ENCODE measurements around the gene RTL1.

Gene RTL1

DNA sequence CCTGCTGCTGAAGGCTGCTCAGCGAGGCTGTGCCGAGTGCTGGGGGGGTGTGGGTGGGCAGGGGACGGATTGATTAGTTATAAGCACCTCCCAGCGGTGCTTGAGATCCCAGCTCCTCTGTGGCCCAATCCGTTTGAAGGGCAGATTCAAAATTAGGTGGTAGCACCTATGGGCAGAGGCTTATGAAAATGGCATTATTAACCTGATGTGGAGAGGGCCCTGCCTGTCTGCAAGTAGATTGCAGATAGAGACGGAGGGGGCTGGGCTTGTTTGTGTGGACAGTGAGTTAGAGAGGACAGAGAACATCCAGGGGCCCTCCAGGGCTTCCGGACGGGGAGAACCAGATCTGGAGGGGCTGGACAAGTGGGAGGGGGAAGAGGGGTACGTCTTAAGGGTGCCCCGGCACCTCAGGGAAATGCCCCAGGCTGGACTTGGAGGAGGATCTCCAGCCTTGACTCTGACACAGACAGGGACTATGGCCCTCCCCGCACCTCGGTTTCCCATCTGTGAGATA lies at the start of gene RTL1:
Gene RTL1, minus strand, starts transcription at position 51 of the 514 bp plus-strand sequence. CDS start 18,934 bp downstream, outside the sequence.
- no peak for DNase-seq

DNA sequence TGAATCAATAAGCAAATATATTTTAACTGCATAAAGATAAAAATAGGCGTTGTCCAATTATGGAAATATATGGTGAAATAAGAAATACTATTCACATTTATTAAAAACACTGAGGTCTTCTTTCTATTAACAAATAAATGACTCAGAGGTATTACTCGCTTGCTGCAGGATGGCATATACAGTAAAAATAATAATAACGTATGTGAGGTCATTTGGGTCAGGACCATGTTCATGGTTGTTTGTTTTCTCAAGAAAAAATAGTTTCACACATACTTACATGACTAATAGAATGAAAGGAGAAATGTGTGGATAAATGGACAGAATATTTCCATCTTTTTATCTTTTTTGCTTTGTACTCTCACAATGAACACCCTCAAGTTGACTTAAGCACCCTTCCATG lies 46.5 kb upstream of the RTL1 start:
- DNase-seq, result no peak

DNA sequence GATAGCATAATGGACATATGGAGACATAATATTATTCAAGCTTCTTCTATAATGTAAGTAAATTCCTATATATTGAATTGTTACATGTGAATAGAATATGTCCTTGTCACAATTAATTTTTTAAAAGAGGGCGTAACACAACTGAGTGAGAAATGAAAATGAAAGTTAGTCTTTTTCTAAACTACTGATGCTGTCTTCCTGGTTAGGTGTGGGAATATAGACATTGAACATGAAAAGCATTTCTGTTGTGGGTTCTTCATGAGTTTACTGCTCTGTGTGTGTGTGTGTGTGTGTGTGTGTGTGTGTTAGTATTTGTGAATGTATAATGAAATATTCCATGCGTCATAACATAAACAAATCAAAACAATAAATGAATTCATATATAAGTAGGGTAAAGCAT lies 40.5 kb upstream of the RTL1 start:
- no peak for DNase-seq

DNA sequence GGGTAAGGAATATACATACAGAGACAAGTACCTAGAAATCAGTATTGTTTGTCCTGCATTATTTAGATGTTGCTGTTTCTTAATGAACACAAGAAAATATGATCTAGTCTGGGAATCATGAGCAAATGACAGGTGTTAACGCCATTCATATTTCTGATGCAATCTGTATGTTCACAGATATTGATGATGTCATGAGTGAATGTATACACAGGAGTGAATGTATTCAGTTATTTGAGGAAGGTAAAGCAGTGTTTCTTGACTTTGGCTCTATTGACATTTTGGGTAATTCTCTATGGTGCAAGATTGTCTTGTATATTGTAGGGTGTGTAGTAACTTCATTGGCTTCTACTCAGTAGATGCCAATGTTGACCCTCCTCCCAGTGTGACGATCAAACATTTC lies 26.7 kb upstream of the RTL1 start:
- no peak for DNase-seq

DNA sequence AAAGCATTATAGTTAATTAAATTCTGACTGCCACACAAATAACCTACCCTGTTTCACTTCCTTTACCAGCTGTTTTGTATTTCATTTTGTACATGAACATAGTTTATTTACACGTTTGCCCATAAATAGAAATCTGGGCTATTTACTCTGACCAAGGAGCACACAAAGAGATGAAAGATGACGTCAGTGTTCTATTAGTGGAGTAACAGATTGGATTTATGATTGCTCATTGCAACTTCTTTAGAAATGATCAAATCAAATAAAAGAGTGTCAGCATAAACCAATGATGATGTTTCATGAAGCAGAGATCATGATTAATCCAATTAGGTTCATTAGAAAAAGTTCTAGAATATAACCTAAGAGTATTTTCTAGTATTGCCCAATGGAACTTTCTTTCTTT lies 12.0 kb upstream of the RTL1 start:
- DNase-seq, result no peak

DNA sequence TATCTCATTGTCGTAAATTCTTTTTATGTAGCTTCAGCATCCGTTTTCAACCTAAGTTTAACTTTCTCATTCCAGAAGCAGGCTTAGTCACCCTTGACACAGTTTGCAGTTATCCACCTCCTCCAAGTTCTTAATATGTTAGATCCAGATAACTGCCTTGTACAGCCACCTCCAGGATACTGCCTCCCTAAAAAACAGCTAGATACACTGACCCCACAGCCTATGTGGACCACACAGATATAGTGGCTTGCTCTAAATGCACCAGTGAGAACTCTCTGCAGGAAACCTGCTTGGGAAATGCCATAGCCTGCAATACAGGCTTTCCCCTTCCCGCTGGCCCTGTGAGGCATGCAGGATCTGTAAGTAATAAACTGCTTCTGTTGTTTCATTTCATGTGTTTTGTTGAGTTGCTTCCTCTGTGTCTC lies 11.1 kb upstream of the RTL1 start:
- DNase-seq, result no peak

DNA sequence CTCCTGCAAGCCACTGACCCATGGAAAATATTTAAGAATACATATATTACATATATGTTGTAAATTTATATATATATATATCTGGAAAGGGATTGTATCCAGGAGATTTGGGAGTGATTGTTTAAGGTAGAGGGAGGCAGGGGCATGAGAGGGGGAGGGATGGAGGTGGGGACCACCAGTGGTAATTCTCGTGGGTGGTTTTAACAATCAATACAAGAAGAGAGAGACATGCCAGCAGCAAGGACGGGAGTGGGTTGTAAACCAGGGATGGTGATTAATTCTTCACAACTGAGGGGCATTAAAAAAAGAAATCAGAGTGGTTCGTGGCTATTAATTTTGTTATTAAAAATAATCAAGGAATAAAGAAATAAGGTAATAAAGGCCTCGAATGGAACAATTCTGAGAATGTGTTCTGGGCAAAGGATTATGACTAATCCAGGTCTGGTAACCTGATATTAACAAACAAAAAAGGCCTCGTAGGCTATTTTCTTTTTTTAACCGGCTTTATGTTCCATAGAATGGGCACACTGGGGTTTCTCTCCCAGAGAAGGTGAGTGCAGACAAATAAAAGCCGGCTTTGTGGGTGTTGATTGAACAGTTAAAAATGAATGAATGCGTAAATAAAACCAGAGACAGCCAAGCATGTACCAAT lies 8.3 kb upstream of the RTL1 start:
- no peak for DNase-seq

DNA sequence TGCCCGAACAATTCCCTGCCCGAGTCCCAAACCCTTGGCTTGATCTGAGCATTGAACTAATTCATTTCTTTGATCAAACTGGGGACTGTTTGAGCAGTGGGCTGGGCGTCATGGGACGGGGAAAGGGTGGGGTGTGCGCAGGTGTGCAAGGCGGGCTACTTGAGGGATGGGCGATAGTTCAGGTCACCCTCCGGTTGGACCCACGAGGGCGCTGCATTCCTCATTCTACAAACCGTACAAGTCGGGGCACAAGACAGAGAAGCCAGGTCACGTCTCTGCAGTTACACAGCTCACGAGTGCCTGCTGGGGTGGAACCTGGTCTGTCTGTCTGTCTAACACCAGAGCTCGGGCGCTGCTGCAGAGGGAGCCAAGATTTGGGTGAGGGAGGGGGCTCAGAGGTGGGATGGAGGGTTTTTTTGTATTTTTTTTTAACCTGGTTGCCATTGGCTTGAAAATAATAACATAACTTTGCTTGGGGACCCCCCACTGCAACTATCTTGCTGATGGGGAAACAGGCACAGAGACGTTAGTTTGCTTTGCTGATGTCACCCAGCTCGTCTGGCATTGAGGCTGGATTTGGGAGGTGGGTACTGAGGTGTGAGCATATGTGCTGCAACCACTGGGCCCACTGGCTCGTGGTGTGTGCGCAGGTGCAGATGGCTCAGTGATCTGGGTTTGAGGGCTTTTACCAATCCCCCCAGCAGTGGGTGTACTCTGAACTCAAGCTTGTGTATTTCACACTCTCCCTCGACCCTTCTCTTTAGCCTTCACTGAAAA lies 7.6 kb upstream of the RTL1 start:
- DNase-seq, result no peak

DNA sequence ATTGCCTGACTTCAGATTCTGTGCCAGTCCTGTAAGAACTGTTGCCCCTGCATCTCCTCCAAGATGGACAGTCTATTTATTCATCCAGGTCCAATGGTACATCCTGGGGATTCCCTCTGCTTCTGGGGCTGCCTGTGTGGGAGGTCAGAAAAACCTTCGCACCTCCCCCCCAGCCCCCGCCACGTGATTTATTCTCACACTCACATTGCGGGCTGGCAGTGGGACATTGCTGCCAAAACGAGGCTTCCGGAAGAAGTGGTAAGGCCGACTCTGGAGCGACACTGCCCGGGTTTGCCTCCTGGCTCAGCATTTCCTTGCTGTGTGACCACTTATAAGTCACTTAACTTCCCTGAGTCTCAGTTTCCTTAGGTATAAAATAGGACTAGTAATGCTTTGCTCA lies 5.9 kb upstream of the RTL1 start:
- no peak for DNase-seq

DNA sequence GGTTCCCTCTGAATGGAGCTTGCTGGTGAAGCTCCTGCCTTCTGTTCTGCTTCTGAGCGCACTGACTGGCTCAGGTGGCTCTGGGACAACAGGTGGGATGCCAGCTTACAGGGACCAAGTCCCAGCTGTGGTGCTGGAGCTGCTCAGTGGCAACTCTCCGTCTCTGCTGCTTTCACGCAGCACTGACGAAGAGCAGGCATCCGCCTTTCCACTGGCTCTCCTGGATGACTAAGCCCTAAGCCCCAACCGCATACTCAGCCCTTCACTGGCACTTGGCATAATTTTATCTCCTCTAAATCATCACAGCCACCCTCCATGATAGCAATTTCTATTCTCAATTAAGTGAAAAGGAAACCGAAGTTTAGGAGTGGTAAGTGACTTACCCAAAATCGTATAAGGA lies 3.7 kb upstream of the RTL1 start:
- no peak for DNase-seq

DNA sequence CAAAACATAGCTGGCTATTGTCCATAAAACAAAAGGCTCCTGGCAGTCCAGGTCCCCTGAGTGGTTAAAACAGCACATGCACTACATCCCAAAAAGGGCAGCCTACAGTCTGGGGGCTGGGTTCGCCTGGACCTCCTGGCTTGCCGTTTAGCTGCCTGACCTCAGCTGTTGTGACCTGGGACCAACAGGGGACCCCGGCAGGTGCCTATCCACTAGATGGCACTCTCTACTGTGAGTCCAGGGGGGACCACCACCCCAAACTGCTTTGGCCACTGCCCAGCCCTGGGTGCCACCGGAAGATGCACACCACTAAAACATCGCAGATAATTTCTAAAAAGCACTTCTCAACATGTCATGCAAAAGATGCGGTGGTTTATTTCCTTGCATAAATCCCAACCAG lies 2.9 kb upstream of the RTL1 start:
- no peak for DNase-seq

DNA sequence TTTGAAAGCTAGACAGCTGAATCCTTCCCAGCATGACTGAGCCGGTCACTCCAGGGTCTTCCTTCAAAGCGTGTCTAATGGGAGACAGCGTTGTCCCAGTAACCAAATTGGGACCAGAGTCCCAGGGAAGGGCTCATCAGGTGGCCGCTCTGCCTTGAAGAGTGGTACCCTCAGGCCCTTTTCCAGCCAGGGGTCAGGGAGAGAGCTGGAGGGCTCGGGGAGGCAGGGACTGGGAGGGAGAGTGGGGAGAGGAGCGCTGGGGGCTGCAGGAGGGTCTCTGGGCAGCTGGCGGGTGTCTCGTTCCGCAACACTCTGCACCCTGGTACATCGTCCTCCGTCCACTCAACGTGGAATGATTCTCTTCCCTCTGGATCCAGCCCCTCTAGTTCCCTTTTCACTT lies 1.6 kb upstream of the RTL1 start:
- no peak for DNase-seq

DNA sequence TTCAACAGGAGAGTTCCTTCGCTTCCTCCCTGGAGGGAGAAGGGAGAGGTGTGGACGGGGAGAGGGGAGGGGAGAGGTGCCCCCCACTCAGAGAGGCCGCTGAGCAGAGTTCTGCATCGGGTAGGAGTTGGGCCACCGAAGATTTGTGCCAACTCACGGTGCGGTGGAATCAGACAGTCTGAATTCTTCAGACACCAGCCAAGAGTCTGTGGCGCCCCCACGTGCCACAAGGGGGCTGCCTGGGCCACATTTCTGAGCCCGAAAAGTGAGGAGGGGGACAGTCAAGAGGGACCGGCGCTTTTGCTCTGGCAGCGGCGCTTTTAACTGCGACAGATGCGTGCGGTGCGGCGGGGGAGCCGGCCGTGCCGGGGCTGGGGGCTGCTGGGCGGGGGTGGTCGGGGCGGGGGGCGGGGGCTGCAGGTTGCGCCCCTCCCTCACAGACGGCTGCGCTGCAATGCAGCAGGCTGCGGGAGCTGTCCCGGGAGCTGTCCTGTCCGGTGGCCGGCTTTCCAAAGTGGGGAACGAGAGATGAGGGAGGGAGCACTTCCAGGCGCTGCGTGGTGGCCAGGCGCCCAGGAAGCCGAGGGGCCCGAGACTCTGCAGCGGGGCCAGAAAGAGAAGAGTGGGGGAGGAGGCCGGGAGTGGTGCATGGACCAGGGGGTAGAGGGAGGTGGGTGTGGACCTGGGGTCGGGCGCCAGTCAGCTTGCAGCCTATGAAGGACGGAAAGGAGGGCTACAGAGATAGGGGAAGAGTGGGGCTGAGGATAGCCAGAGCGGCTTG lies 975 bp upstream of the RTL1 start:
- DNase-seq, result no peak

DNA sequence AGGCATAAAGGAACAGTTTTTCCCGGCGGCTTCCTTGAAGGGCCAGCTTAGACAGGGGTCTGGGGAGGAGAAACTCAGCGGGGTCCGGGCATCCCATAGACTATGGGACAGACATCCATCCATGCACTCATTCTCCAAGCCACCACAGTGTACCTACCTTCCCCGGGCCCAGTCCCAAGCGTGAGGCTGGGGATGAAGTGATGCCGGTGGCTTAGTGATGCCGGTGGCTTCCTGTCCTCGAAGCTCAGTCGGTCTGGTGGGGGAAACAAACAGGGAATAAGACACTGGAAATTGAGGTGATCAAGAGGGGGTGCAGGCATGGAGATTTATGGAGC lies 421 bp downstream of the RTL1 start:
- no peak for DNase-seq

DNA sequence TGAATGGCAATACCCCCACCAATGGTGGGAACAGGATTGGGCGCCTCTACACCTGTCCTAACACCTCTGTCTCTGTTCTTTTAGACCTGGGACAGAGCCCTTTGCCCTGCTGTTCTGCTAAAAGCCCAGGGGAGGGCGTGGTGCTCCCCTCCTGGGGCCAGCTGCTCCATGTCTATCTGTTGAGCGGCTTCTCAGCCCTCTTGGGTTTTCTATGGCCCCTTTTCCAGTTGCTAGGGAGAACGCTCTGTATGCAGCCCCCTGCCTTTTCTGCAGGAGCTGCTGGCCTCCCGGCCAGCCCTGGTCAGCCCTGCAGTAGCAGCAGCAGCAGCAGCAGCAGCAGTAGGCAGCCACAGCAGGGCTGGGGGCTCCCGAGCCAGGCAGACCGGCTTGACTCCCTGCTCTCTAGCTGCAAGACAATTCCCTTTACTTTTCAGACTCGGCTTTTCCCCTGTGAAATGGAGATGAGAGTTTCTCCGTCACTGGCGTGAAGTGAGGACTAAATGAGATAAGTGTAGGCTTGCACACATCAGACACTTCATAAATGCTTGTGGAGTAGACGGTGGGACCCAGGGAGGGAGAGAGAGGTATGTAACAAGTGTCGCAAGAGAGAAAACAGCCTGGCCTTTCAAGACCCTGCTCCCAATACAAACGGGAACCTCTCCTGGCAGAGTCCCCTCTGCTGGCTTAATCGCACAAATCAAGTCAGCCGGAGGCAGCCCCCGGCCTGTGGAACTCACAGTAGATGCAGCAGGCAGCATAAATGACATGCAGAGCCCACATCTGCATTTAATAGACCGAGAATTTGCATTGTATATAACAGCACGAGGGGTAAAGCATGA lies 1.0 kb downstream of the RTL1 start:
- no peak for DNase-seq

DNA sequence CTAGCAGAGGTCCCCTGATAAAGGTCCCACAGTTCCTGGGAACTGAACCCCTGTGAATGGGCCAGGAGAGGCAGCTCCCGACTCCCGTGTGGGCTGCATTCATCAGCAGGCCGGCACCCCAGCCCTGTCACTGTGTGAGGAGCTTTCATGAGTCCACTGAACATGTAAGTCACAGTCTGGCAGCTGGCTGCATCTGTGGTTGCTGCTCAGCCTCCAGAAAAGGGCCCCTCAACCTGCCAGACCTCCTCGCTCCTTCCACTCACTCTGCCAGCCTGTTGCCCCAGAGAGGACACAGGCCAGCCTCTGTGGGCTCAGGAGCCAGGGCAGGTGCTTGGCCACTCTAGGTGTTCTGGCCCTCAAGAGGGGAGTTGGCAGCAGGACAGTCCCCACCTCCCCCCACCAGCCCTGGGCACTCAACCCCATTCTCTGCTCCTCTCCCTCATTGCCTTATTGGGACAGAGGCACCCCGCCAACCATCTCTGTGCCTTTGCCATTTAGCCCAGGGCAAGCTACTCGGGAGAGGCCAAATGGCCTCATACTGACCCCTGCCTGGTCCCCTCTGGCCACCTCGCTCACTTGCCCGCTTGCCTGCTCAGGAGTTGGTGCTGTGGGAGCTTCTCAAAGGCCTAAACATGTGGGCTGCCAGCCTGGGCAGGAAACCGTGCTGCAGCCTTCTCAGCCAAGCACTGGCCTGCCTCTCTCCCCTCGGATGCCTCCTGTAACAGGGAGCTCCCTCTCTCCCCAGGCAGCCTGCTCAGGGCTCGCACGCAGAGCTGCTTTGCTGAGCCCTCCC lies 1.9 kb downstream of the RTL1 start:
- DNase-seq, result no peak

DNA sequence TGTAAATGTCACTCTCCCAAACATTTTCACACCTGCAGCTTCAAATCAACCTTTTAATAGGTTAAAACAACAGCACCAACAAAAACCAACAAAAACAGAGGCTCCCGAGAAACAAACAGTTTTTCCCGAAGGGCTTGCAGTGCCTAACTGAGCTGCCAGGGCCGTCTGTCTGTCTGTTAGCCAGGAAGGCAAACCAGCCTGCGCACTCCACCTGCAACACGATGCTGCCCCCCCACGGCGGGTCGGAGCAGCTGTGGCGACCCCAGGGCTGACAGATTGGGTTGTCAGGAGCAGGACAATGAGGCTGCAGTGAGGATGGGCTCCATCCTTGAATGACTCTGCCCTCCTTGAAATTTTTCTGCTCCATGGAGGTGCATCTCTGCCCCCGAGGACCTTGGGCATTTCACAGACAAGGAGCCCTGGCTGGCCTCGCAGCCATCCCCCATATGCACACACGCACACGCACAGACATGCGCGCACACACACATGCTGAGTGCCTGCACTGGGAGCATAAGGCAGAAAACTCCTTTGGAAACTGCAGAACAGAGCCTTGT lies 2.6 kb downstream of the RTL1 start:
- no peak for DNase-seq

DNA sequence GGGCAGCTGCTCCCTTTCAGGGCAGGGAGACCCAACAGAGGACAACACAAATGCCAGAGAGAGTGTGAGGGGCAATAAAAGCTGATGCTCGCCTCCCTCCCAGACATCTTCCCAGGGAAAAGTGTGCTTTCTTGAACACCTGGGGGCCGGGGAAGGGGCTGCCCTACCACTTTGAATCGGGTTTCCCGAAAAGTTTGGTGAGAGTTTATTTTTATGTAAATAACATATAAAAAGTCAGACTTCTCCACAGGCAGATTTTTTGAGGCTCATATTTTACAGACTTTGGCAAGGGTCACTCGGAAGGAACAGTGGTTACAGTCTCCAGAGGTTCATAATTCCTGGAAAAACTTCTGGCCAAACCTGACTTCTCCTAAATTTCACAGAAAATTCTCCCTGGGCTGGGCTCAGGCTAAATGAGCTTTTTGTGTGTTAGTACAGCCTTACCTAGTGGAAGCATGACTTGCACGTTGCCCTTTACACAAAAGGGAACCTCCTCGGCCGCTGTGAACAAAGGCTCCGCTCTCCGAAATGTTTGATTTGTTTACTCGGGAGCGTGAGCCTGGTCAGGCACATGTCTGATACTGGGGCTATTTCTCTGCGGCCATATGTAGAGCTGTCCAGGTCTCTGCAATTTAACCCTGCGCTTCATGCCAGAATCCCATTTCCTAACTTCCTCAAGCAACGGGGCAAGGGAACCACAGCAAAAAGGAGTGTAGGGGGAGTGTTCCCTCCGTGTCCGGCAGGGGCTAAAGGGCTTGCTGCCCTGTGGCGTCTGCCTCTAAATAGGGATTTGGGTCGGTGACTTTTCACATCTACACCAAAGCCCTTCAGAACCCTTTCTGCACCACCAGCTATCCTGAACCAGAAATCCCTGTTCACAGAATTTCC lies 3.4 kb downstream of the RTL1 start:
- DNase-seq, result no peak

DNA sequence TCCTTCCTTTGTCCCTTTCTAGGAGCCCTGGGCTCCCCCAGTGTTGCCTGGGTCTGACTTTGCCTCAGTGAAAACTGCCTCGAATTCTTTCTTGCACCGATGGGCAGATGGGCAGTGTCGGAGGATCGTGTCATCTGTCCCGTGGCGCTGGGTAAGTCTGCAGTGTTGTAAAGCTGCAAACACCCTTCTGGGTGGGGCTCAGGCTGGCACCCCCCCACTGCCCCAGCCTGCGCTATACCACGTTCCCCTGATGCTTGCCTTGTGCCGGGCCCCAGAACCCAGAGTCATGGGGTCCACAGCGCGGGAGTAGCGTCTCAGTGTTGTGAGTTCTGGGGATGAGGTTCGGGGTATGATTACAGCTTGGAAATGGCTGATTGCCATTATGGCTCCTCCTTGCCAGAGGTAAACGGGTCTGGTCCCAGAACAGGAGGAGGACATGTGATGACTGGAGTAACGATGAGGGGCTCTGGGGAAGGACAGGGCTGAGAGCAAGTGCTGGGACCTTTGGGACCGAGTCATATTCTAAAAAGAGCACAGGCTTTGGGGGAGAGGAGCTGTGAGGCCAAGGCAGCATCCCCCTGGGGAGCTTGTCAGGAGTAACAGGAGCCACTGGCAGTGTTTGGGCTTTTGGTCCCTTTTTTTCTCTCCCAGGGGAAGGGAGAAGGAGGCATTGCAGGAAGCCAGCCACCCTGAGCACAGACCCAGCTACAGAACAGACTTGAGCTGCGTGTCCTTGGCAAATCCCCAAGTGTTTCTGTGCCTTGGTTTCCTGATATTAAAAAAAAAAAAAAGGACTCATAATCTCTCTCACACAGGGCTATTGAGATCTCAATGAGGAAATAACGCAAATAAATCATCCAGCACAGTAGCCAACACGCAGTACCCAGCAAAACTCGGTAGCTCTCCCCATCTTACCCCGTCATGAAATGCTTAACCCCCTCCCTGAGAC lies 4.3 kb downstream of the RTL1 start:
- no peak for DNase-seq

Measured in NCI-H2227 treated with DMSO at 0.1 percent for 48 hours (cell line).